Left ventricle myocardium inferior (tissue), 1 donor: Measurements from ENCODE around the gene OR7C1. TPM values are rescaled to one million over a fixed set of nuclear protein-coding genes. Genes with fewer than 3 reads are reported as not detected.

ENCODE experiments used
- DNase-seq: peaks from one replicate; pipeline ENCODE4 v3.0.0-alpha.2; 2020
- H3K27ac ChIP-seq: fragments of 200-600 bp; replicated peaks from 2 replicates; pipeline ENCODE4 v1.8.0; 2021
- H3K27me3 ChIP-seq: fragments of 200-600 bp; 2 replicates; pipeline ENCODE4 v1.8.0; 2021; ENCODE audit warnings: low read depth
- H3K36me3 ChIP-seq: fragments of 200-600 bp; 2 replicates; pipeline ENCODE4 v1.8.0; 2021
- H3K4me1 ChIP-seq: fragments of 200-600 bp; 2 replicates; pipeline ENCODE4 v1.8.0; 2021
- H3K4me3 ChIP-seq: fragments of 200-600 bp; 2 replicates; pipeline ENCODE4 v1.8.0; 2021; ENCODE audit warnings: mild to moderate bottlenecking, moderate library complexity
- H3K9me3 ChIP-seq: fragments of 200-600 bp; replicated peaks from 2 replicates; pipeline ENCODE4 v1.8.0; 2021
- CTCF ChIP-seq: fragments of 200-600 bp; IDR thresholded peaks from 2 replicates; pipeline ENCODE4 v1.8.0; 2021; ENCODE audit warnings: antibody characterized with exemption, mild to moderate bottlenecking, borderline replicate concordance
- intact Hi-C: fragments of 100-400 bp; cut with micrococcal nuclease; formaldehyde crosslinking; loops from one replicate; pipeline ENCODE4 v1.11.0; 2022
- total RNA-seq: library from RNA; stranded (reverse); fragmentation: NEBNext Ultra II Directional; extraction: Animal tissue kit (Norgen Biotek cat#: 25700); gene quantifications from one replicate; pipeline ENCODE4 v1.2.1, GENCODE V29; 2021
- donor health status: DM: no; HTN: yes; CAD: no; lungs with severe emphysema.

OR7C1 gene
- total RNA-seq, 1 donor from 2014 or later, result not detected

- Histone ChIP-seq H3K4me3 (no peak overlapping the region), H3K4me1 (no peaks in the 10 kb centered on the region), H3K36me3 (no peaks in the 10 kb centered on the region), H3K9me3 (peaks cover 10% of the 10 kb centered on the region), H3K27ac (no peak overlapping the region), H3K27me3 (peaks cover 40% of the 10 kb centered on the region)
- DNase-seq, result no peak
- intact Hi-C loops, result no loop called here
- no peak for TF ChIP-seq CTCF
These were observed 8.2 kb upstream of the OR7C1 start for GRCh38 chr19:14843169-14843568.

GRCh38 chr19:14840206-14840605 is 5.2 kb upstream of the OR7C1 start:
- H3K27me3 ChIP-seq, result peaks cover 29% of the 10 kb centered on the region
- peaks cover 10% of the 10 kb centered on the region for H3K9me3 ChIP-seq
- no peaks in the 10 kb centered on the region for H3K4me1 ChIP-seq
- no peak overlapping the region for H3K4me3 ChIP-seq
- DNase-seq, result no peak
- intact Hi-C loops, result no loop called here
- no peaks in the 10 kb centered on the region for H3K36me3 ChIP-seq
- no peak for TF ChIP-seq CTCF
- no peak overlapping the region for H3K27ac ChIP-seq

GRCh38 chr19:14837391-14837790 is 2.4 kb upstream of the OR7C1 start:
- Histone ChIP-seq H3K27me3 (peaks cover 23% of the 10 kb centered on the region), H3K27ac (no peak overlapping the region), H3K4me3 (no peak overlapping the region), H3K4me1 (no peaks in the 10 kb centered on the region), H3K9me3 (peaks cover 10% of the 10 kb centered on the region), H3K36me3 (no peaks in the 10 kb centered on the region)
- no peak for DNase-seq
- TF ChIP-seq CTCF, result no peak
- intact Hi-C loops, result no loop called here

- H3K36me3 ChIP-seq, result no peaks in the 10 kb centered on the region
- peaks cover 6% of the 10 kb centered on the region for H3K9me3 ChIP-seq
- no peak overlapping the region for H3K4me3 ChIP-seq
- no peak overlapping the region for H3K27ac ChIP-seq
- no peak for TF ChIP-seq CTCF
- intact Hi-C loops, result no loop called here
- no peak for DNase-seq
- H3K4me1 ChIP-seq, result no peaks in the 10 kb centered on the region
- H3K27me3 ChIP-seq, result peaks cover 33% of the 10 kb centered on the region
These were observed 4.3 kb downstream of the OR7C1 start for GRCh38 chr19:14830702-14831101.

- intact Hi-C loops, result no loop called here
- Histone ChIP-seq H3K4me3 (no peak overlapping the region), H3K9me3 (peaks cover 11% of the 10 kb centered on the region), H3K4me1 (no peaks in the 10 kb centered on the region), H3K27ac (no peak overlapping the region), H3K27me3 (peaks cover 48% of the 10 kb centered on the region), H3K36me3 (no peaks in the 10 kb centered on the region)
- no peak for TF ChIP-seq CTCF
- DNase-seq, result no peak
These were observed 9.0 kb downstream of the OR7C1 start for GRCh38 chr19:14826006-14826405.

- DNase-seq, result no peak
- intact Hi-C loops, result no loop called here
- Histone ChIP-seq H3K36me3 (no peaks in the 10 kb centered on the region), H3K27ac (no peak overlapping the region), H3K9me3 (peaks cover 17% of the 10 kb centered on the region), H3K4me3 (no peak overlapping the region), H3K4me1 (no peaks in the 10 kb centered on the region), H3K27me3 (peaks cover 43% of the 10 kb centered on the region)
- TF ChIP-seq CTCF, result no peak
These were observed 13.0 kb downstream of the OR7C1 start for GRCh38 chr19:14821937-14822336.
